Esophagus muscularis mucosa (tissue), 4 donors: ENCODE data around the gene BET1L. TPM values are rescaled to one million over a fixed set of nuclear protein-coding genes. Genes with fewer than 3 reads are reported as not detected.

Source experiments
- DNase-seq: peaks from one replicate; pipeline ENCODE4 v3.0.0-alpha.2; 2017; ENCODE audit errors: extremely low spot score
- H3K27ac ChIP-seq, 4 donors: fragments of 200-600 bp; sonication (generic); replicated peaks in 1 of 4; 1 replicate in 3 of 4; 2 replicates in 1 of 4; pipeline ENCODE4 v1.5.1; 2016 to 2019; ENCODE audit warnings: mild to moderate bottlenecking in 1 of 4
- H3K27me3 ChIP-seq, 4 donors: fragments of 200-600 bp; sonication (generic); one replicate each; pipeline versions ENCODE4 v1.5.1 to v1.6.0; 2016 to 2019
- H3K36me3 ChIP-seq, 4 donors: fragments of 200-600 bp; sonication (generic); one replicate each; pipeline ENCODE4 v1.5.1; 2016 to 2019
- H3K4me1 ChIP-seq, 4 donors: fragments of 200-600 bp; sonication (generic); one replicate each; pipeline ENCODE4 v1.5.1; 2016 to 2019
- H3K4me3 ChIP-seq, 4 donors: fragments of 200-600 bp; sonication (generic); 1 replicate in 2 of 4; 2 replicates in 2 of 4; pipeline ENCODE4 v1.5.1; 2016 to 2019; ENCODE audit warnings: mild to moderate bottlenecking in 4 of 4, moderate library complexity in 1 of 4
- H3K9me3 ChIP-seq, 4 donors: fragments of 200-600 bp; sonication (generic); 1 replicate in 3 of 4; 2 replicates in 1 of 4; pipeline ENCODE4 v1.5.1; 2016 to 2019
- EP300 ChIP-seq: sonication (generic); formaldehyde crosslinking; IDR thresholded peaks from one replicate; pipeline ENCODE4 v1.6.1; 2017; ENCODE audit warnings: antibody characterized with exemption
- POLR2A ChIP-seq: fragments of 450-650 bp; IDR thresholded peaks from one replicate; pipeline ENCODE4 v1.6.1; 2017; ENCODE audit warnings: antibody characterized with exemption, moderate library complexity, mild to moderate bottlenecking, low read depth
- POLR2AphosphoS5 ChIP-seq, 2 donors: sonication (generic); formaldehyde crosslinking; IDR thresholded peaks; one replicate each; pipeline ENCODE4 v1.6.1; 2017; ENCODE audit warnings: antibody characterized with exemption in 2 of 2
- WGBS: methylation state at CpG from one replicate; pipeline ENCODE4 v1.1.5; 2018; 5-methylcytosine and 5-hydroxymethylcytosine counted together
- intact Hi-C: fragments of 100-400 bp; cut with DNase I; formaldehyde crosslinking; loops from one replicate; pipeline ENCODE4 v1.15.1; 2023
- total RNA-seq, 4 donors: library from RNA; depleted of rRNA; stranded (reverse); fragments of >200 nt; gene quantifications; one replicate each; pipeline versions ENCODE4 v1.1.0 to v1.2.1, GENCODE V29; 2016
- TF ChIP-seq, protein P1 (sequence below), 3 experiments: fragments of 200-600 bp in 2 of 3; fragments of 450-650 bp in 1 of 3; sonication (generic) in 2 of 3; IDR thresholded peaks; one replicate each; pipeline ENCODE4 v1.5.1; 2017 to 2019; ENCODE audit warnings: antibody characterized with exemption in 3 of 3, mild to moderate bottlenecking in 2 of 3, moderate library complexity in 1 of 3

Gene BET1L, protein sequence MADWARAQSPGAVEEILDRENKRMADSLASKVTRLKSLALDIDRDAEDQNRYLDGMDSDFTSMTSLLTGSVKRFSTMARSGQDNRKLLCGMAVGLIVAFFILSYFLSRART
- 10 to 100 TPM; 16.2 to 32.9 (median 30.5) TPM for total RNA-seq

DNA sequence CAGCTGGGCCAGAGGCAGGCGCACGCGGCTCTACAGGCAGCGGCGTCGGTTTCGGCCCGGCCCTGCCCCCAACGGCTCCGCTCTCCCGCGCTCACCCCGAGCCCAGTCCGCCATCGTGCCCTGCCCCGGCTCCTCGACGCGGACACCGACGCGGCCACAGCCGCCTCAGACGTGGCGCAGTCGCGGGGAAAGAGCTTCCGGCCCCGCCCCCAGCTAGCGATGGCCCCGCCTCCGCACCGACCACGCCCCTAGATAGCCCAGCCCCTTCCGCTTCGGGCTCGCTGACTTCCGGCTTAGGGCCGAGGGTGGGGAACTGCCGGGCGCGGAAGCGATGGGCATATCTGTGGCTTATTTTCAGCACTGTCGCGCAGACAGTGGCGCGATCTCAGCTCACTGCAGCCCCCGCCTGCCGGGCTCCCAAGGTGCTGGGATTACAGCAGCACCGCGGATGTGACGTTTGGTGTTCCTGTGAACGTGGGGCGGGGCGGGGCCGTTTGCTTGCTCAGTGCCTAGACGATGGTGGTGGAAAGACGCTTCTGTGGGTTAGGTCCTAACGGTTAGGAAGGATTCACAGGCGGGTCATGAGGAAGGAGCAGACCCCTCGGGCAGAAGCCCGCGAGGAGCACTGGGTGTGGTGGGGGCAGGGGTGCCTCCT, at the start of gene BET1L, which contains the start of gene RIC8A:
Gene BET1L, minus strand, starts transcription at position 192 of the 655 bp plus-strand sequence. Its CDS starts 78 bp downstream, at position 114.
Gene RIC8A, plus strand, starts transcription at position 501 of the 655 bp plus-strand sequence. CDS start 1,147 bp downstream, outside the sequence.
- Histone ChIP-seq H3K9me3 (no peaks in the 10 kb centered on the region), H3K27me3 (no peaks in the 10 kb centered on the region), H3K36me3 (peaks cover 28 to 68% (median 61%) of the 10 kb centered on the region in 4 donors), H3K27ac (peak within 1 kb of the TSS; percentile 96 to 99 (median 98)), H3K4me1 (peaks cover 41 to 73% (median 63%) of the 10 kb centered on the region in 4 donors), H3K4me3 (peak within 1 kb of the TSS; percentile 81 to 99 (median 86))
- intact Hi-C loops, result loop anchor here (2.0 to 10.0 kb wide), 2 partner anchors 27 to 157 kb away; partner anchors contain the start of gene B4GALNT4
- TF ChIP-seq, protein P1, sequence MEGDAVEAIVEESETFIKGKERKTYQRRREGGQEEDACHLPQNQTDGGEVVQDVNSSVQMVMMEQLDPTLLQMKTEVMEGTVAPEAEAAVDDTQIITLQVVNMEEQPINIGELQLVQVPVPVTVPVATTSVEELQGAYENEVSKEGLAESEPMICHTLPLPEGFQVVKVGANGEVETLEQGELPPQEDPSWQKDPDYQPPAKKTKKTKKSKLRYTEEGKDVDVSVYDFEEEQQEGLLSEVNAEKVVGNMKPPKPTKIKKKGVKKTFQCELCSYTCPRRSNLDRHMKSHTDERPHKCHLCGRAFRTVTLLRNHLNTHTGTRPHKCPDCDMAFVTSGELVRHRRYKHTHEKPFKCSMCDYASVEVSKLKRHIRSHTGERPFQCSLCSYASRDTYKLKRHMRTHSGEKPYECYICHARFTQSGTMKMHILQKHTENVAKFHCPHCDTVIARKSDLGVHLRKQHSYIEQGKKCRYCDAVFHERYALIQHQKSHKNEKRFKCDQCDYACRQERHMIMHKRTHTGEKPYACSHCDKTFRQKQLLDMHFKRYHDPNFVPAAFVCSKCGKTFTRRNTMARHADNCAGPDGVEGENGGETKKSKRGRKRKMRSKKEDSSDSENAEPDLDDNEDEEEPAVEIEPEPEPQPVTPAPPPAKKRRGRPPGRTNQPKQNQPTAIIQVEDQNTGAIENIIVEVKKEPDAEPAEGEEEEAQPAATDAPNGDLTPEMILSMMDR (IDR thresholded peaks at IDR 0.05), result no peak
- TF ChIP-seq POLR2A (peak; percentile 87), POLR2AphosphoS5 (IDR thresholded peaks at IDR 0.05) (peak; percentile 98 to 99), EP300 (no peak)
- WGBS, result 0% methylated on average over 32 of the region's 63 CpGs
- DNase-seq, result peak; percentile 99

DNA sequence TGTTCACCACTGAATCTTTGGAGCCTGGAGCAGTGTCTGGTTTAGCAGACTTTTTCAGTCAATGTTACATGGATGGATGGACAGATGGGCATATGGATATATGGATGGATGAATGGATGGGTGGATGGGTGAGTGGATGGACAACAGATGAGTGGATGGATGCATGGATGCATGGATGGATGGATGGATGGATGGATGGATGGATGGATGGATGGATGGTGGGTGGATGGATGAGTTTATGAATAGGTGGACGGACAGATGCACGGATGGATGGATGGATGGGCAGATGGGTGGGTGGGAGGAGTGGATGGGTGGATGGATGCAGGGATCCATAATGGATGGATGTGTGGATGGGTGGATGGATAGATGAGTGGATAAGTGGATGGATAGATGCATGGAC, 48.6 kb upstream of the BET1L start:
- no peak for TF ChIP-seq POLR2A
- TF ChIP-seq EP300, result no peak
- TF ChIP-seq, protein P1 (IDR thresholded peaks at IDR 0.05), result no peak
- TF ChIP-seq POLR2AphosphoS5 (IDR thresholded peaks at IDR 0.05), result no peak
- Histone ChIP-seq H3K27me3 (peaks cover 0 to 2% (median 0%) of the 10 kb centered on the region in 4 donors), H3K4me3 (no peak overlapping the region), H3K9me3 (no peaks in the 10 kb centered on the region), H3K27ac (no peak overlapping the region), H3K36me3 (peaks cover 22 to 33% (median 32%) of the 10 kb centered on the region in 4 donors), H3K4me1 (no peaks in the 10 kb centered on the region)
- intact Hi-C loops, result no loop called here
- 90% methylated on average over 2 of the region's 2 CpGs for WGBS
- no peak for DNase-seq

DNA sequence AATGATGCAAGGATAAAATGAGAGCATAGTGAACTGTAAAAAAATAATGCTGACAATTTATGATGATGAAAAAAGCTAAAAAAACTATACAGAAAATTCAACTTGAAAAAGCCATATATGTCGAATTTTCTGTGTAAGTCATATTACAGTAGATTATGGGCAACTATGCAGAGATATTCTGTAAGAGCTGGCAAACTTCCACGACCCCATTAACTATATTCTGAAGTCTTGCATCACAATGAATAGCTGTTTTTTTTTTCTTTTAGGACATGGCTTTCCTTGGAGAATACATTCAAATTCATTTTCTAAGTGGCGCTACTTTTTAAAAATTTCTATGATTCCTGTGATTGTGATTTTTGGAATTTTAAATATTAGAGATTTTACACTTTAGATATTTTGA, 48.0 kb upstream of the BET1L start:
- no peak overlapping the region for H3K27ac ChIP-seq
- peaks cover 0 to under 1% (median 0%) of the 10 kb centered on the region in 4 donors for H3K27me3 ChIP-seq
- H3K36me3 ChIP-seq, result peaks cover 22 to 39% (median 38%) of the 10 kb centered on the region in 4 donors
- intact Hi-C loops, result no loop called here
- WGBS, result 56% methylated on average over 3 of the region's 3 CpGs
- no peaks in the 10 kb centered on the region for H3K9me3 ChIP-seq
- H3K4me3 ChIP-seq, result no peak overlapping the region
- no peak for DNase-seq
- H3K4me1 ChIP-seq, result no peaks in the 10 kb centered on the region
- TF ChIP-seq EP300 (no peak), POLR2A (no peak)
- TF ChIP-seq, protein P1 (IDR thresholded peaks at IDR 0.05), result no peak

DNA sequence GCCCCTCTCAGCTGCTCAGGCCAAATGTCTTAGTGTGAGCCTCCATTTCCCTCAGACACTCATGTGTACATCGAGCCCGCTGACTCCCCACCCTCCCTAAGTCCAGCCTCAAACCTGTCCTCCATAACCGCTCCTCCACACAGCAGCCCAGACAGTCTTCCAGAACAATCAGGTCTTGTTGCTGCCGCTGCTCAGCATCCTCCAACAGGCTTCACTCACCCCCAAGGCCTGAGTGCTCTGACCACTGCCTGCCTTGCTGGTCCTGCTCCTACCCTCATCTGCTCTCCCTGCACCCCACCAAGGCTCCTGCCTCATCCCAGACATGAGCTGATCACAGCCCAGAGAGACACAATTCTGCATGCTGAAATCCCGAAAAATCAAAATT, 46.7 kb upstream of the BET1L start:
- H3K4me3 ChIP-seq, result no peak overlapping the region
- TF ChIP-seq, protein P1 (IDR thresholded peaks at IDR 0.05), result no peak
- TF ChIP-seq POLR2AphosphoS5 (IDR thresholded peaks at IDR 0.05) (no peak), EP300 (no peak), POLR2A (no peak)
- intact Hi-C loops, result loop anchor here (5.0 kb wide), 1 partner anchor 108 kb away; no protein-coding TSS in a partner anchor
- H3K27ac ChIP-seq, result no peak overlapping the region
- H3K9me3 ChIP-seq, result no peaks in the 10 kb centered on the region
- DNase-seq, result no peak
- 68% methylated on average over 5 of the region's 5 CpGs for WGBS
- H3K36me3 ChIP-seq, result peaks cover 28 to 51% (median 49%) of the 10 kb centered on the region in 4 donors
- no peaks in the 10 kb centered on the region for H3K4me1 ChIP-seq
- H3K27me3 ChIP-seq, result no peaks in the 10 kb centered on the region
